Ascending aorta (tissue), 2 donors: Measurements from ENCODE around the gene HMX3. TPM values are rescaled to one million over a fixed set of nuclear protein-coding genes. Genes with fewer than 3 reads are reported as not detected.

Source experiments
- DNase-seq, 2 donors: peaks; one replicate each; pipeline ENCODE4 v3.0.0-alpha.2; 2019; ENCODE audit warnings: low spot score in 2 of 2
- H3K27ac ChIP-seq, 2 donors: fragments of 200-600 bp; sonication (generic); one replicate each; pipeline ENCODE4 v1.5.1; 2016 to 2017; ENCODE audit warnings: mild to moderate bottlenecking in 1 of 2
- H3K27me3 ChIP-seq: fragments of 200-600 bp; sonication (generic); one replicate; pipeline ENCODE4 v1.5.1; 2017
- H3K36me3 ChIP-seq, 2 donors: fragments of 200-600 bp; sonication (generic); one replicate each; pipeline ENCODE4 v1.5.1; 2016
- H3K4me1 ChIP-seq, 2 donors: fragments of 200-600 bp; sonication (generic); one replicate each; pipeline ENCODE4 v1.5.1; 2016 to 2017; ENCODE audit warnings: mild to moderate bottlenecking in 1 of 2
- H3K4me3 ChIP-seq, 2 donors: fragments of 200-600 bp; sonication (generic); one replicate each; pipeline ENCODE4 v1.5.1; 2016 to 2017; ENCODE audit warnings: mild to moderate bottlenecking in 1 of 2
- H3K9me3 ChIP-seq, 2 donors: fragments of 200-600 bp; sonication (generic); one replicate each; pipeline ENCODE4 v1.5.1; 2016
- intact Hi-C: fragments of 100-400 bp; cut with DNase I; formaldehyde crosslinking; loops from one replicate; pipeline ENCODE4 v1.15.1; 2023
- total RNA-seq: library from RNA; depleted of rRNA; stranded (reverse); fragments of >200 nt; gene quantifications from one replicate; pipeline ENCODE4 v1.1.0, GENCODE V29; 2016
- TF ChIP-seq, protein P1 (sequence below), 3 experiments: fragments of 200-600 bp in 2 of 3; fragments of 450-650 bp in 1 of 3; sonication (generic) in 2 of 3; IDR thresholded peaks; one replicate each; pipeline ENCODE4 v1.5.1; 2016 to 2019; ENCODE audit warnings: antibody characterized with exemption in 3 of 3, mild to moderate bottlenecking in 1 of 3, moderate library complexity in 1 of 3

HMX3 gene
- total RNA-seq, 1 donor from 2014 or later, result not detected

DNA sequence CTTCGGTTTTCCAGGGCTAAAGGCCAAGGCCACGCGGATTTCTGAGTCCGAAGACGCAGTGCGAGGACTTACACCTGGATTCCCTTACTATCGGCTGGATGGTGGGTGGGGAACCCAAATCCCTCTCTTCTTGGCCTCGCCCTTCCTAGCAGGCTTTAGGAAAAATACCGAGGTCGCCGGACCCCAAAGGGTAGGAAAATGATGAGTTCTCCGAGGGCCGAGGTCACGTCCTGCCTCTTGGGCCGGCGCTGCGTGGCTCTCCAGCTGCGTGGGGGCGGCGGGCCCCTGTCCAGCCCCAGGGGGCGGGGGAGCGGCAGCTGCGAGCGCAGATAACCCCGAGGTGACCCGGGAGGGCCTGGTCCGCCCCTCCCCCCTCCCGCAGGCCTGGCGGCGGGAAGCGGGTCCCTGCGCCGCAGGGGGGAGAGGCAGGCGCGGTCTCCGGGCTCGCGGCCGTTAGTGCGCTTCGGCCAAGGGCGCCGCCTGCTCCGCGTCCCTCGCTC lies 805 bp upstream of the HMX3 start:
- Histone ChIP-seq H3K4me3 (peak overlapping the region; percentile 40 to 54), H3K36me3 (no peaks in the 10 kb centered on the region), H3K27me3 (peaks cover 57% of the 10 kb centered on the region), H3K9me3 (no peaks in the 10 kb centered on the region), H3K4me1 (peaks cover 15 to 36% of the 10 kb centered on the region in 2 donors), H3K27ac (no peak overlapping the region)
- intact Hi-C loops, result no loop called here
- TF ChIP-seq, protein P1, sequence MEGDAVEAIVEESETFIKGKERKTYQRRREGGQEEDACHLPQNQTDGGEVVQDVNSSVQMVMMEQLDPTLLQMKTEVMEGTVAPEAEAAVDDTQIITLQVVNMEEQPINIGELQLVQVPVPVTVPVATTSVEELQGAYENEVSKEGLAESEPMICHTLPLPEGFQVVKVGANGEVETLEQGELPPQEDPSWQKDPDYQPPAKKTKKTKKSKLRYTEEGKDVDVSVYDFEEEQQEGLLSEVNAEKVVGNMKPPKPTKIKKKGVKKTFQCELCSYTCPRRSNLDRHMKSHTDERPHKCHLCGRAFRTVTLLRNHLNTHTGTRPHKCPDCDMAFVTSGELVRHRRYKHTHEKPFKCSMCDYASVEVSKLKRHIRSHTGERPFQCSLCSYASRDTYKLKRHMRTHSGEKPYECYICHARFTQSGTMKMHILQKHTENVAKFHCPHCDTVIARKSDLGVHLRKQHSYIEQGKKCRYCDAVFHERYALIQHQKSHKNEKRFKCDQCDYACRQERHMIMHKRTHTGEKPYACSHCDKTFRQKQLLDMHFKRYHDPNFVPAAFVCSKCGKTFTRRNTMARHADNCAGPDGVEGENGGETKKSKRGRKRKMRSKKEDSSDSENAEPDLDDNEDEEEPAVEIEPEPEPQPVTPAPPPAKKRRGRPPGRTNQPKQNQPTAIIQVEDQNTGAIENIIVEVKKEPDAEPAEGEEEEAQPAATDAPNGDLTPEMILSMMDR (IDR thresholded peaks at IDR 0.05), result no peak
- DNase-seq, result no peak

DNA sequence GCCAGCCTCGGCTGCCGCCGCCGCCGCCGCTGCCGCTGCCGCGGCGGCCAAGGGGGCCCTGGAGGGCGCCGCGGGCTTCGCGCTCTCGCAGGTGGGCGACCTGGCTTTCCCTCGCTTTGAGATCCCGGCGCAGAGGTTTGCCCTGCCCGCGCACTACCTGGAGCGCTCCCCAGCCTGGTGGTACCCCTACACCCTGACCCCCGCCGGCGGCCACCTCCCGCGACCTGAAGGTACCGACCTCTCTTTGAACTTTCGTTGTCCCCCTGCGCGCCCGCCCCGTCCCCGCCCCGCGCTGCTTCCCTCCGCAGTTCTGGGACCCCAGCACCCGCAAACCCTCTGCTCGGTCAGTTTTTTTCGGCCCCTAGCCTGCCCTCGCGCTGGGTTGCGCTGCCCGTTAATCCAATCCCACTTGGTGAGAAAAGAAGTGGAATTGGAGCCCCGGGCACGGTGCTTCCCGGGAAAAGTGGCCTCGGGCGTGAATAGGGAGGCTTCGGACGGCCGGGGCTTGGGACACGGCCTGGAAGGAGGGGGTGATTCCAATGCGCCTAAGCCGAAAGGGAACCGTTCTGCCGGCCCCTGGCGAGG lies 543 bp downstream of the HMX3 start:
- peak overlapping the region; percentile 40 to 54 for H3K4me3 ChIP-seq
- no peaks in the 10 kb centered on the region for H3K36me3 ChIP-seq
- intact Hi-C loops, result loop anchor here (2.0 kb wide), 1 partner anchor 18 kb away; the partner anchor contains the start of gene BUB3
- no peak for DNase-seq
- no peak overlapping the region for H3K27ac ChIP-seq
- H3K27me3 ChIP-seq, result peaks cover 69% of the 10 kb centered on the region
- TF ChIP-seq, protein P1 (IDR thresholded peaks at IDR 0.05), result no peak
- H3K9me3 ChIP-seq, result no peaks in the 10 kb centered on the region
- H3K4me1 ChIP-seq, result peaks cover 15 to 36% of the 10 kb centered on the region in 2 donors

DNA sequence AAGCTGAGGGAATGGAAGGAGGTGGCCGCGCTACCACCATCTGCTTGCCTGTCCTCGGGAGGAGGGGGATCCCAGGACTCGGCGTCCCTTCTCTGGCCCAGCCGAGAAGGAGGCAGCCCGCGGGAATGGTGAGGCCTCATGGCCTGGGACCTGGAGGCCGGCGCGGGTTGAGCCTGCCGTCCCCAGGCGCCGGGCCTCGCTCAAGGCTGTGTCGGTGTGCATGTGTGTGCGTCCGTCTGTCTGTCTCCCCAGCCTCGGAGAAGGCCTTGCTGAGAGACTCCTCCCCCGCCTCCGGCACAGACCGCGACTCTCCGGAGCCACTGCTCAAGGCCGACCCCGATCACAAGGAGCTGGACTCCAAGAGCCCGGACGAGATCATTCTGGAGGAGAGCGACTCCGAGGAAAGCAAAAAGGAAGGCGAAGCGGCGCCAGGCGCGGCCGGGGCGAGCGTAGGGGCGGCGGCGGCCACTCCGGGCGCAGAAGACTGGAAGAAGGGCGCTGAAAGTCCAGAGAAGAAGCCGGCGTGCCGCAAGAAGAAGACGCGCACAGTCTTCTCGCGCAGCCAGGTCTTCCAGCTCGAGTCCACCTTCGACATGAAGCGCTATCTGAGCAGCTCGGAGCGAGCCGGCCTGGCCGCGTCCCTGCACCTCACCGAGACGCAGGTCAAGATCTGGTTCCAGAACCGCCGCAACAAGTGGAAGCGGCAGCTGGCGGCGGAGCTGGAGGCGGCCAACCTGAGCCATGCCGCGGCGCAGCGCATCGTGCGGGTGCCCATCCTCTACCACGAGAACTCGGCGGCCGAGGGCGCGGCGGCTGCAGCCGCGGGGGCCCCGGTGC lies 1.3 kb downstream of the HMX3 start:
- H3K4me1 ChIP-seq, result peaks cover 15 to 36% of the 10 kb centered on the region in 2 donors
- H3K36me3 ChIP-seq, result no peaks in the 10 kb centered on the region
- peaks cover 70% of the 10 kb centered on the region for H3K27me3 ChIP-seq
- TF ChIP-seq, protein P1 (IDR thresholded peaks at IDR 0.05), result no peak
- H3K9me3 ChIP-seq, result no peaks in the 10 kb centered on the region
- peak overlapping the region; percentile 40 to 54 for H3K4me3 ChIP-seq
- H3K27ac ChIP-seq, result no peak overlapping the region
- no peak for DNase-seq
- intact Hi-C loops, result loop anchor here (2.0 kb wide), 1 partner anchor 18 kb away; the partner anchor contains the start of gene BUB3

DNA sequence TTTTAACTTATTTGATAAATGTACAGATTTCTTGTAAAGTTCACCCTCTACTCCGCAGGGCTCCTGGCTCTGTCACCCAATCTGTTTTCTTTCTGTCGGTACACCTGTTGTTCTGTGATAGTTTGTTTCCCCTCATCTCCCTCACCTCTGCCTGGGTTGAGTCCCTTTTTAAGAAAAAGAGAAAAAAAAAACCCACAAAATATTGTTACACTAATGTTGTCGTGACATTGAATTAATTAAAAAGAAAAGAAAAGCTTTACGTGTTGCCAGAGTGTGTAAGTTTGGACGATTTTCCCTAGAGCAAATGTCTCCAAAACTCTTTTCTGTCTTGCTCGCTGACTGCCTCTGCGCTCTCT lies 3.4 kb downstream of the HMX3 start:
- DNase-seq, result no peak
- Histone ChIP-seq H3K9me3 (no peaks in the 10 kb centered on the region), H3K4me1 (peaks cover 15 to 29% of the 10 kb centered on the region in 2 donors), H3K27me3 (peaks cover 77% of the 10 kb centered on the region), H3K4me3 (no peak overlapping the region), H3K36me3 (no peaks in the 10 kb centered on the region), H3K27ac (no peak overlapping the region)
- TF ChIP-seq, protein P1 (IDR thresholded peaks at IDR 0.05), result no peak
- intact Hi-C loops, result no loop called here

DNA sequence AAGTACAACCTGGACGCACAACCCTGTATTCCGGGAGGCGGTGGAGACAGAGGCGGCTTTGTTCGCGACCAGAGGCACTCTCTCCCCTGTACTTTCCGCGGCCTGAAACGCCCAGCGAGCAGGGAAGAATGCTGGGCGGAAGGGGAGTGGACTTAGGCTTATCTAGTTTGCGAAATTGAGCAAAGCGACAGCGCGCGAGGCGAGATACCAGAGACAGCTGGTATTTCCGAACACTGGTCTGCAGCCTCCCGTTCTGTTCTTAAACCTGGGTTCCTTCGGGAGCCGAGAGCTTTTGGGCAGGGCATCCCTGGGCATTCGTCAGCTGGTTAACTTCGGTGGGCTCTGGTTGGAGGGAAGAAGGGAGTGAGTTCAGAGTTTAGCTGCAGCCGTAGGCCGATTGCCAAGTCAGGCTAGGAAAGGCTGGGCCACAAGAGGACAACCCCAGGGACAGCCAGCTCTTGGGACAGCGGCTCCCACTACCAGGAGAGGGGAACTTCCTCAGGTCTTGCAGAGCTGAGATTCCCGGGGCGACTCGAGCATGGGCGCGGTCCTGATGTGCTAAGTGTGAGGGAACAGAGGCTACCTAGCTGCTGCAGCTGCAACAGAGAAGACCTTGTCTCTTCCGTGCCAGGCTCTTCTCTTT lies 3.9 kb downstream of the HMX3 start:
- peaks cover 15 to 29% of the 10 kb centered on the region in 2 donors for H3K4me1 ChIP-seq
- no peak overlapping the region for H3K27ac ChIP-seq
- TF ChIP-seq, protein P1 (IDR thresholded peaks at IDR 0.05), result no peak
- no peak overlapping the region for H3K4me3 ChIP-seq
- peaks cover 73% of the 10 kb centered on the region for H3K27me3 ChIP-seq
- intact Hi-C loops, result no loop called here
- no peak for DNase-seq
- H3K36me3 ChIP-seq, result no peaks in the 10 kb centered on the region
- H3K9me3 ChIP-seq, result no peaks in the 10 kb centered on the region
